Germinal center (tissue), 1 donor: ENCODE data around the gene ANGPTL2.

Experiments used
- DNase-seq: peaks from one replicate; pipeline ENCODE4 v3.0.0; 2012; ENCODE audit warnings: mixed read lengths, low spot score

ANGPTL2 gene

DNA sequence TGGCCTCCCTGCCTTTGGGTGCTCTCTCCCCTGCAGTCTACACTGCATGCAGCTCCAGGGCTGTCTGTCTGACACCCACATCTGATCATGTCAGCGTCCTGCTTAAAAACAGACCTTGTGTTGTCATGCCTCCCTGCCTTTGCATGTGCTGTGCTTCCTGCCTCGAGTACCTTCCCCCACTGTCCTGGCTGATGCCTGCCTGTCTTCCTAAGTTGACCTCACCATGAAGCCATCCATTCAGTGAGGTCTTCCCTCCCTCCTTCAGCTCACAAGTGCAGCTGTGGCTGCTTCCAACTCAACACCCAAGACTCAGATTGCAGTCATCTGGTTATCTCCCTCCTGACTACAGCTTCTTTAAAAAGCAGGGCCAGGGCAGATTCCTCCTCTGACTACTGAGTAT, 5.5 kb downstream of the ANGPTL2 start:
- no peak for DNase-seq

DNA sequence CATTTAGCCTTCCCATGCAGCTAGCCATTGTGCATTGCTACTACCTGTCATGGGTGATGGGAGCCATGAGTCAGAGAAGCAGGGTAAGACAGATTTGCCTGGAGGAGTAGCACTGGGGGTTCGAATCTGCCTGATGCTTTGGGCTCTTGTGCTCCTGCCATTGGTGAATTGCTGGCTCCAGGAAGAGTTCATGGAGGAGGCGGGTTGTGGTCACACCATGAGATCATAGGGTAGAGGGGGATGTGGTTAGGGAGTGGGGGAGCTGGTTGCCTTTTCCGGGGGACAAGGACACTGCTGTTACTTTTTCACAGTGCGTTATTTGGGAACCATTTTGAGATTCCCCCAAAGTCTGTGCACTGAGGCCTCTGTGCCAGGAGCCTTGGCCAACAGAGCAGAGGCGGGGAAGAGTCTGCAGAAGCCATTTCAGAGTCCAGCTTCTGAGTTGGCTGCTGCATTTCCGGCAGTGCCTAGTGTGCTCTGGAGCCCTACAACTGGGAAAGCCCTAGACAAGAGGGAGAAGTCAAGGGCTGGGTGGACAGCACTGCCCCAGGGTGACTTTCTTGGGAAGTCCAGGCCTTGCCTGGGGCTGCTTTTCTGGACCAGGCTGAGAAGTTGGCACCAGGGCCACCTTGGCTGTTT, 6.2 kb downstream of the ANGPTL2 start:
- DNase-seq: no peak

DNA sequence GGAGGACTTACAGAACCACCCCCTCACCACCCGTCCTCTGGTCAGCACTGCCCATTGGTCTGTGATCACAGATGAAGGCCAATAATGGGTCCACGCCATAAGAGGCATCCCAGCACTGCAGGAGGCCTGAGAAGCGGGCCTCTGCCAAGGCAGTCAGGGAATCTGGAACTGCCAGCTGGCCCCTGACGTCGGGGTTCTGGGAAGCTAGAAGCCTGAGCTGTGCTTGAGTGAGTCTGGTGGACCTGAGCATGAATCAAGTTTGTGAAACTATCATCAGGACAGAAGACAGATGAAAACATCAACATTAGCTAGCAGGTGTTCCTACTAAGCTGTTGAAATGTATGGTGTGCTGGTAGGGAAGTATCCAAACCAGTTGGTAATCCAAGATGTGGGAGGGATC, 7.8 kb downstream of the ANGPTL2 start:
- DNase-seq: no peak

DNA sequence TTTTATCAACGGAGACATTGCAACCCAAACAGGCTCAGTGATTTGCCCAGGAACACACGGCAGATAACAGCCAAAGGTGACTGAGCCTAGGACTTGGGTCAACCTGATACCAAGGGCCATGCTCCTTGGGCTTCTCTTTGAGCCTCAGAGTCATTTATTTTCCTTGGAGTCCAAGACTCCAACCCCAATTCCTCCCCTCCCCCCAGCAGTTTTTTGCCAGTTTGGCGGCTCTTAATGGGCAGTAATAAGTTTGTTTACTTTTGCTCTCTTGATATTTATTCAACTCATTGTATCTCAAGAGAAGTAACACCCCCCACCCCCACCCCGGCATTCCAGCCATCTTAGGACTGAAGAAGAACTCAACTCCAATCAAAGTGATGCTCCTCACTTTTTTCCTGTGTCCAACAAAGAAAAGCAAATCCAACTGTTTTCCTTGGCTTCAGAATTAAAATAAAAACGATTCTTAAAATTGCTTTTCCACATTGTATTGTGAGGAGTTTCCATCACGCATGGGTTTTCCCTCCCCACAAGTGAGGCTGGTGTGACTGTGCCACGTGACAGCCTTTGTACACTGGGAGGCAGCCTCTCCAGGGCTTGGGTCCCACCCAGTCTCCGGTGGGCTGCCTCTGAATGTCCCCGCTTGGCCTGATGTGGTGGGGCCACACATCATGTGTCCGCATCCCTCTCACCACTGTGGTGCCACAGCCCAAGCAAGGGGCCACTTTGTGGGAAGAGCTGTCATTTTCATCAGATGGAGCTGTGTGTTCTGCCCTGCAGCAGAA, 9.1 kb downstream of the ANGPTL2 start:
- DNase-seq: no peak

DNA sequence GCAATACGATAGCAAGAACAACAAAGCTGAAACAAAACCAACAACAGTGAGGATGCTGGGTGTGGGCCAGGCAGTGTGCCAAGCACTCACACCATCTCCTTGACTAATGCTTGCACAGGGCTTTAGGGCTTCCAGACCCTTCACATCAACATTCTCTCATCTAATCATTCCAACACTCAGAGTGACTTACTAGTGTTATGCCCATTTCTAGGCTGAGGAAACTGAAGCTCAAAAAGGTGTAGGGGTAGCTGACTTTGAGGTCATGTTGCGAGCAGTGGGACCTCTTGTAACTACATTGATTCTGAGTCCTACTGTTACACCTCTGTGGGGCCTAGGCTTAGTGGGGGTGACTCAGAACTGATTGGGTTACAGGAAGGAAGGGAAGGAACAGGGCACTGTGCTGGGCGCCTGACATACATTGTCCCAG, 9.7 kb downstream of the ANGPTL2 start:
- DNase-seq: no peak

DNA sequence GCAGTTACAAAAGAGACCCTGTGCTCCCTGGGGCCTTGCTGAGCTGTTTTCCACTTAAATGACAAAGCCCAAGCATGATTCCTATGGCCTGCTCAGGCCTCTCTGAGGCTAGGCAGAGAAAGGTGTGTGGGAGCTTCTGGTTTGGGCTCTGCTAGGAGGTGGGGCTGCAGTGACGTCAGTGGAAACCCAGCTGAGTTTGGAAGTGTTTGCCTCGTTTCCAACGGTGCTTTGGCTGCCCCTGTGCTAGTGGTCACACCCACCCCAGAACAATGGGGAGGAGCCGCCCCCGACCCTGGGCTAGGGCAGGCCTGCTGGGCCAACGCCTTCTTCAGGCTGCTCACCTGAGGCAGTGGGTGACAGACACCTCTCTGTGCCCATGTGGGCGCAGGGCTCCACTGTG, 10.4 kb downstream of the ANGPTL2 start:
- DNase-seq: no peak

DNA sequence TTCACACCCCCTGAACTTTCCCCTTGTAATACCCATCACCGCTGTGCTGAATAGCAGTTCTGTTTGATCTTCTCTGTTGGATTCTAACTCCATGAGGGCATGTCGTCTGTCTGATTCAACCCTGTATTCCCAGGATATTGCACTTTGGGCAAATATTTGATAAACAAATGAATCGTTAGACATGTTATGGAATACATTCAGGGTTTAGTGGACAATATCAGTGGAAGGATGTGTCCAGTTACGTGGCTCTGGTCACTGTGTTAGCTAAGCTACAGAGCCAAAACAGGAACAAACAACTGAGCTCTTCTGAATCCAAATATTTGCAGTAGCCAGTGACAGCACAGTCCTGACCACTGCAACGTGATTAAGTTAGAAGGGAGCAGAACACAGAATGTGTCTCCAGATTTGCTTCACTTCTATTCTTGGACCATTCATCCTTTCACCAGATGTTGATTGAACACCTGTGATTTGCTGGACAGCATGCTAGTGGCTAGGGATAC, 13.2 kb downstream of the ANGPTL2 start:
- no peak for DNase-seq

DNA sequence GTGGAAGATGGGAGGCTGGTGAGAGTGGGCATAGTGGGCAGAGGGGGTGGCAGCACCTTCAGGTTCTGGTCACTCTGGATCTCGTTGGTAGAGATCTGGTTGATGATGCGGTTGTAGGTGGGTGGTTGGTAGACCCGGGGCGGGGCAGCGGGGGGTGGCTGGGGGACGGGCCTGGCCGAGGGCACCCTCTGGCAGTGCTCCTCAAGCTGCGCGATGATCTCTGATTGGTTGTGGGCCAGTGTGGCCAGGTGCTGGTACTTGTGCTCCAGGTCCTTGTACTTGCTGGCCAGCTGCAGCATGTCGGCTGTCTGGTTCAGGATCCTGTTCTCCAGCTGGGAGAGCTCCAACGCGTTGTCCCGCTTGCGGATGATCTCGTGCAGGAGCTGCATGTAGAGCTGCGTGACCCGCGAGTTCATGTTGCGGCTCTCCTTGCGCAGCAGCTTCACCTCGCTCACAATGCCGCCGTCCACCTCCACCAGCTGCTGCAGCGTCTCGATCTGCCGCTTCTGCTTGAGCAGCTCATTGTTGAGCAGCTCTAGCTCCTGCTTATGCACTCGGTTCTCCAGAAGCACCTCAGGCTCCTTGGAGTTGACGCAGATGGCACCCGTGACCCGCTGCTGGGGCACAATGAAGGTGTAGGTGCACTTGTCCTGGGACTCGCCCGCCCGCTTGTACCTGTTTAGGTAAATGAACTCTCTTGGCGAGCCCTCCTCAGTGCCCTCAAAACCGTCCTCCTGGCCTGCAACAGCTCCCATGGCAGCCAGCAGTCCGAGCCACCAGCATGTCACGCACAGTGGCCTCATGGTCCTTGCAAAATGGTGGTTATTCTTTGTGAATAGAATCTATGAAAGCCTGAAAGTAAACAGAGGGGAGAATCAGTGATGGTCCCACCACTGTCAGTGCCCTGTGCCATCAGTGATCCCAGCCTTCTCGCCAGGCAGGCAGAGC, 14.2 kb downstream of the ANGPTL2 start:
- DNase-seq: no peak

DNA sequence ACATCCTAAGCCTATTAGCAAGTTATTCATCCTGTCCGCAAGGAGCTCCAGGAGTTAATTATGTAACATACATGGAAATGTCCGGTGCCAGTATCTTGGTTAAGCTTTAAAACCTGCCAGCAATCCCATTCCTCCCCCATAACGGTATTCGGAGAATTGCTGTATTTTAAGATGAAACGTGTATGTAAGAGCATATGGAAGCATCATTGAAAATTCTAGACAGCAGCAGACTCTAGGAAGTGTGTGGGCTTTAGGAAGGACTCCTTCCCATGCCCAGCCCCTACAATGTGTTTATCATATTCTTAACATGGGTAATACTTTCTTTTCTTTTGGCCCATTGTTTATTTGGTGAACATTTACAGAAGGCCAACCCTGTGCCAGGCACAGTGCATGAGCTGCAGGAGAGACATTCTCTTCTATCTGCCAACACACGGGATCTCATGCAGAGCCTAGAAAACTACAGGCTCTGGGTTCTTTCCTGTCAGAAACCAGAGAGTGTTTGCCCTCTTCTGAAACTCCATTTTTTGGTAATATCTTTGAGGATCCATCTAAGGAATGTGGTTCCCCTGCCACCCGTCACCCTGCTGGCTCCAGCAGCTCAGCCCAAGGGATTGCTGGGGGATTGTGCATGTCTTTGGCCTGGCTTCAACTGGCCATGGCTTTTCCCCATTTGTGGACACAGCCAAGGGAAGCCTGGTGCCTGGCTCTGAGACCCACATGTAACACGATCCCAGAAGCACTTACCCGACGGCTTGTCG, 15.1 kb downstream of the ANGPTL2 start:
- no peak for DNase-seq

DNA sequence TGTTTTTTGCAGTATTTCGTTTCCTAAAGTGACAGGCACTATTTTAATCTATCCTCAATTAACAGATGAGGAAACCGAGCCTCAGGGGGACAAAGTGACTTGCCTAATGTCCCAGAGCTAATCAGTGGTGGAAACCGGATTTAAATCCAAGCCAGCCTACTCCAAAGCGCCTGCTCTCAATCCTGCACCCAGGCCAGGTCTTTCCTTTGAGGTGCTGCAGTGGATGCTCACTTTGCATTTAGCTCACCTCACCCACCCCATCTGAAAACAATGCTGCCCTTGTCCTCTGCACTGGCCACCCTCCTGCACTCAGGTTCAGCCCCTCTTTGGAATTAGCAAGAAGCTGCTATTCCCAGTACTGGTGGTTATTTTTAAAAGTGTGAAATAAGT, 16.0 kb downstream of the ANGPTL2 start:
- DNase-seq: no peak

DNA sequence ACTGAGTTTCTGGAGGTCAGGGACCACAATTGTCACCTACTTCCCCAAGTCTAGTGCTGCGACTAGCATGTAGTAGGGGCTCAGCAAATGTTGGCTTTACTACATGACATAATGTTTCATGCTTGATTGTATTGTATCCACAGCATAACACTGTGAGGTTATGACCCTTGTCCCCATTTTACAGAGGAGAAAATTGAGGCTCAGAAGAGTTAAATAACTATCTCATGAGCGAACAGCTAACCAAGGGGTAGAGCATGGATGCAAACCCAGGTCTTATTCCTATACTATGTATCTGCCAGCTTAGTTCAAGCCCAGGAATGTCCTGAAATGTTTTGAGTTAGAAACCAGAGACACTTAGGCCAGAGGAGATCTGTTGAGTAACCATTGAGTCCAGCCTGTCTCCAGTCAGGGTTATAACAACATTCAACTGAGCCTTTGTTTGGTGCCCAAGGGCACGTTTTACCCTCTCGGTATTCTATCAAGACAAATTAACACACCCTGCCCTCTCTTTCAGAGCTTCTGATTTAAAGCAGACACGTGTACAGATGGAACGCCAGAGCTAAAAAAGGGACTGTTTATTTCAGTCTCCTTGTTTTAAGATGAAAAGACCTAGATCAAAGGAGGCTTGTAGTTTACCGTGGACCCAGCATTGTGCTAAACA, 16.5 kb downstream of the ANGPTL2 start:
- no peak for DNase-seq

DNA sequence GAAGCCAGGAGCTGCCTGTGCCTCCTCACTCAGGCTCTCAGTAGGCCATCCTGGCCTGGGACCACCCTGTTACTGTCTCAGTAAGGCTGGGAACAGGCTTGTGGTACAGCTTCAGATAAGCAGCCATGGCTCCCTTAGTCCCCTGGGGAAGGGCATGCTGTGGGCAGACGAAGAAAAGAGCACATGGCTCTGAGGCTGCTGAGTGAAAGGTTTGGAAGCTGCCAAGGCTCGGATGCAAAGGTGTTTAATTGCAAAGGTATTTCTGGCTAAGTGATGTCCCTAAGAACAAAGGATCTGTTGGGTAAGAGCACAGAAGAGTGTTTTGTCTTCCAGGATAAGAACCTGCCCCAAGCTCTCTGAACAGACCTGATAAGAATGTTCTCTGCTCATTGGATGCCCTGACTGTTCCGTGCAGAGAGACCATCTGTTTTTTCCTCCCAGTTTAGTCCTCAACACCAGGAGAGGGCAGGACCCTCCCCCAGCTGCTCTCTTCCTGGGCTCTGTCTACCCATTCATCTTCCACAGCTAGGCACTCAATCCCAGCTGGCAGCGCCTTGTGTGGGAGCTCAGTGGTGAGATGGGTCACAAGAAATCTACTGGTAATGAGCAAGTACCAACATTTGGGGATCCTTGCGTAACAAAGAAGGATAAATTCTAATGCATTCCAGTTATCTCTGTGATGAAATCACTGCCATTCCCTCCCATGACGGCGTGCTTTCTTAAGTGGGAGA, 17.7 kb downstream of the ANGPTL2 start:
- DNase-seq: no peak

DNA sequence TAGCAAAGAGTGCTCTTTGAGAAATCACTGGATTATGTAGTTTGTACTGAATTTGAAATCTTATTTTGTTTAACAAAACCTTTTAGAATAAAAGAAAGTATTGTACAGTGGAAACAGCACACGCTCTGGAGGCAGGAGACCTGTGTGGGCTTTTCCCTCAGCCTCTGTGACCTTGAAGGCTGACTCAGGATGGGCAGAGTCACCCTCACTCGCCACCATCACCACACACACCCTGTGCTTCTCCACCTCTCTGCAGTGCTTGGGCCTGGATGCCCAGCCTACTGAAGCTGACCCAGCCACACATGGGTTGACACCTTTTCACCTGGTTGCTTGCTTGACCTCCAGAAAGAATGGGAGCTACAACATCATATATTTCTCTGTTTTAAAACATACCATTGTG, 19.6 kb downstream of the ANGPTL2 start:
- DNase-seq: no peak

DNA sequence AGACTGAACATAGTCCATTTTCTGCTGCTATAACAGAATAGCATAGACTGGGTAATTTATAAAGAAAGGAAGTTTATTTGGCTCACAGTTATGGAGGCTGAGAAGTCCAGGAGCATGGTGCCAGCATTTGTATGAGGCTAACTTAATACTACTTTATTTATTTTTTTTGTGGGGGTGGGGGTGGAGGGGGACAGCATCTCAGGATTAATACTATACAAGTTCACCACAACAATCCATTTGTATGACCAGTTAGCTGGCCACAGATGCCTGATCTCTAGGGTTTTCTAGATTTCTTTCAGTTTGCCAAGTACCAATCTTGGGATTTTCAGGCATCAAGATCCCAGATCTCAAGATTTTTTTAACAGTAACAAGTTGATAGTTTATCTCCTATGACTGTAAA, 20.3 kb downstream of the ANGPTL2 start:
- DNase-seq: no peak

DNA sequence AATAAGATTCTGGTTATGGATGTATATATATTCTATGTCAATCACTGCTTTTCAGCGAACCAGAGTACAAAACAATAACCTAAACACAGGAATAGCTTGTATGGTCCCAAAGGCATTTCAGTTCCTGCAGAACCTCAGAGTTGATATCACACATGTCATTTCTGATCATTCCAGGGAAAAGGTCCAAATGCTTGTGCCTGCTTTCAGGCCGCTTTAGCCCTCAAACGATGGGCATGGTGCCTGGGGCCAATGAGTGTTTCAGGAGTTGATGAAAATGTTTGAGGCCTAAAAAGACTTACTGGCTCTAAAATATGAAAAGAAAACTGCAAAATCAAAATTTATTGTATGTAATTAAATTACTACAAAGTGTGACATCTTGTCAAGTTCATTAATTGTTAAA, 22.8 kb downstream of the ANGPTL2 start:
- DNase-seq: no peak

DNA sequence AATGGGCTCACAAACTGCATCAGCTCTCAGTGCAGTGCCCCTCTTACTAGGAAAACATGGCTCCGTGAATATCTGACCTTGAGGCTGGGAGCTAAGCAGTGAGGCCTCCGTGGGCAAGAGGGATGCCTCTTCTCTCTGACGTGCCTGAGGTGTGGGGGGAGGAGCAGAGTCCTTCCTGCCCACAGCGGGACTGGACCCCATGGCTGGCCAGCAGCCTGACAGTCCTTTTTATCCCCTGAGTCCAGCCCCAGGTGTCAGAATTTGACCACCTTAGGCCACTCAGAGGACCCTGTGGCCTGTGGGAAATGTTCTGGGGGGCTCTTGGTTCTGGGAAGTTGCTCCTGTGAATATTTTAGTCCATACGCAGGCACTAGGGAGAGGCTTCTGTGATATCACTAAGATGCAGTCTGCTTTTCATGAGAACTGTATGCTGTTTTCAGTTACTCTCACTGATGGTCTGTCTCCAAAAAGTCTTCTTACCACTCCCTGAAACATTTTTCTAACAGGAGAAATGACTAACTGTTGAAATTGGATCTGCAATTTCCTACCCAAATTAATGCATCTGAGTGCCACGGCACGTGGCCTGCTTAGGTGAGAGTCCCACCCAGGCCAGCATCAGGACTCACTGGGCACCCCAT, 23.4 kb downstream of the ANGPTL2 start:
- no peak for DNase-seq

DNA sequence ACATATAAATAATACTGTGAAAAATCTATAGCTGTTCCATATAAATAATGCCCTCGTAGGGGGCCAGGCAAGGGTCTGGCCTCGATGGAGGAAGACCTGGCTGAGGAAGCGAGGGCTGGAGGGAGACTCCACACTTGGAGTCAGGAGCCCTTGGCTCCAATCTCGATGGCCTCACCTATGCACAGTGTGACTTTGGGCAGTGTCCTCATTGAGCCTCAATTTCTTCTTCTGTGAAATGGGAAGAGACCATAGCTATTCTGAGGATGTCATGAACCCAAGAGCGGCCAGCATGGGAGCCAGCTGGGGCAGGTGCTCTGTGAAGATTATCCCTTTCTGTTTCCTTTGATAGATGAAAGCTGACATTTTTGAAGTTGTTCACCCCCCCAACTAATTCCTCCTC, 24.8 kb downstream of the ANGPTL2 start:
- DNase-seq: no peak

DNA sequence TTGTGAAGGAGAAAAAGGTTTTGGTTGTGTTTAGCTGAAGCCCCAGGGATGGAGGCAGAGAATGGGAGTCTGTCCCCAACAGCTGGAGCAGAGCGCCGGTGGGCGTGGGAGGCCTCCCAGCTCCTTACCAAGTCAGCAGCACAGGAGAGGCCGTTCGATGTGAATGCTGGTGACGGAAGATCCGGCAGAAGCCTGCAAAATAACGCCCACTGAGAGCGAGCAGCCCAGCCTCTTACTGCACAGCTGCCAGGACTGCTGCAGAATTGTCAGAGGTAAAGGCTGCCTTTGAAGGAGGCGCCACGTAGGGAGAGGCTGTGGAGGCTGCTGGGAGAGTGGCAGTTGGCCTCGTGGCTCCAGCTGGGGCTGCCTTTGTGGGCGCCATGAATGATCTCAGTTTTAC, 26.2 kb downstream of the ANGPTL2 start:
- no peak for DNase-seq

DNA sequence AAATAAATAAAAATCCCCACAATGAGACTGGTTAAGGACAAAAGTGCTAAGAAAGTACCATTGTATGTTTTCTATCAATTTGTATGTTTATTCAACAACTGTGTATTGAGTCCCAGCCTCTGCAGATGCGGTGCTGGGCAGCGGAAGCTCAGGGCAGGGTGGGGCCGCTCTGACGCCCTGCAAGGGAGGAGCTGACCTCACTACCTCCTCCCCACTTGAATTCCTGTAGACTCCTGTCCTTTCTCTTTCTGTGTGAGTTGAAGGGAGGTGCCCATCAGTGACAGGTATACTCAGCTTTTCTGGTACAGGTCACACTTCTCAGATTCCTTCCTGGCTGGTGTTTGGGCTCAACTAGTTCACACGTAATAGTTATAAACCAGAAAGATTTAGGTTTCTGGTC, 27.0 kb downstream of the ANGPTL2 start:
- no peak for DNase-seq
